Mammary epithelial cell (primary cell): ENCODE measurements around the gene TRIO.

ENCODE experiments used
- CTCF ChIP-seq, 2 donors: IDR thresholded peaks in 1 of 2; conservative IDR thresholded peaks in 1 of 2; 2 replicates each; pipeline ENCODE4 v1.5.1; 2011 to 2012; ENCODE audit warnings: inconsistent platforms in 2 of 2, low read length in 2 of 2, mild to moderate bottlenecking in 2 of 2, control low read depth in 1 of 2, low read depth in 1 of 2; ENCODE audit not compliant: insufficient read depth in 1 of 2; ENCODE audit errors: extremely low read depth in 1 of 2
- EZH2 ChIP-seq: IDR thresholded peaks from 2 replicates; pipeline ENCODE4 v1.6.1; 2012; ENCODE audit warnings: low read length, inconsistent platforms, borderline replicate concordance

- TF ChIP-seq CTCF (conservative IDR thresholded peaks at IDR 0.05 in 1 of 2, IDR thresholded peaks at IDR 0.05 in 1 of 2; ENCODE audit: extremely low read depth in 1 of 2, insufficient read depth in 1 of 2, low read depth in 1 of 2, low read length in 2 of 2) = no peak
- no peak for TF ChIP-seq EZH2
Observed at GRCh38 chr5:14229734-14230133, 86.6 kb downstream of the TRIO start.
